Coronary artery (tissue), 2 donors: Measurements from ENCODE around the gene THSD7B.

Experiments
- DNase-seq: peaks from one replicate; pipeline ENCODE4 v3.0.0-alpha.2; 2017; ENCODE audit warnings: low spot score
- H3K27ac ChIP-seq, 2 donors: fragments of 200-600 bp; sonication (generic); one replicate each; pipeline ENCODE4 v1.5.1; 2016 to 2019
- H3K4me3 ChIP-seq: fragments of 200-600 bp; sonication (generic); 2 replicates; pipeline ENCODE4 v1.5.1; 2016; ENCODE audit warnings: mild to moderate bottlenecking, moderate library complexity
- TF ChIP-seq, protein P1 (sequence below): fragments of 200-600 bp; sonication (generic); IDR thresholded peaks from one replicate; pipeline ENCODE4 v1.5.1; 2019; ENCODE audit warnings: antibody characterized with exemption

THSD7B gene

DNA sequence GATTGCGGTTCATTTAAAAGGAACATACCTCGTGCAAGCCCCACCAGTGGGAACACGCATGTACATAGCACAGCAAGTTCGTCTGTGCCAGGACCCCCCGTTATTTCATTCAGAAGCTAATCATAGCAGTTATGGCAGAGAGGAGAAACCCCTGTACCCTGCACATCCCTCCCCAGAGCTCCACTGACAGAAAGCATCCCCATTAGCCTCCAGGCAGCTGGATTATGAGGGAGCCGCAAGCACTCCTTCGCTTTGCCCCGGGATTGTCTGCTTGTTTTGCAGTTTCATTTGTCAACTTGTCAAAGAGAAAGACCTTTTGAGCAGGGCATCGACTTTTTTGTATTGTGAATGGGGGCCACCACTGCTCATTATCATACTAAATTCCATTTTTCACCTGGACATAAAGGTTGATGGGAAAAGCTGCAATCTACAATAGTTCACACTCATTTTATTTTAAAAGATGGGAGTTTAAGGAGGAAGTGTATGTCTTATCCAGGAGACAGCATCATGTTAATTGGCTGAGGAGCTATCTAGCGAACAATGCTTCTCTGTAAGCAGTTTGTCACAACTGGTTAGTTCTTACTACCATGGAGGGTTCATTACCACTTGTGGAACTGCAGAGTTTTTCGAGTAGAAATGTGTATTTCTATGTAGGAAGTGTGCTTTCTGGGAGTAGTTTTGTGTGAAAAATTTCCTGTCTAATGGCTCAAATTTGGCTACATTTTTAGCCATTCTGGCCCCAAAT lies 255.3 kb downstream of the THSD7B start:
- no peak for DNase-seq
- Histone ChIP-seq H3K4me3 (no peak overlapping the region), H3K27ac (no peak overlapping the region)
- TF ChIP-seq, protein P1, sequence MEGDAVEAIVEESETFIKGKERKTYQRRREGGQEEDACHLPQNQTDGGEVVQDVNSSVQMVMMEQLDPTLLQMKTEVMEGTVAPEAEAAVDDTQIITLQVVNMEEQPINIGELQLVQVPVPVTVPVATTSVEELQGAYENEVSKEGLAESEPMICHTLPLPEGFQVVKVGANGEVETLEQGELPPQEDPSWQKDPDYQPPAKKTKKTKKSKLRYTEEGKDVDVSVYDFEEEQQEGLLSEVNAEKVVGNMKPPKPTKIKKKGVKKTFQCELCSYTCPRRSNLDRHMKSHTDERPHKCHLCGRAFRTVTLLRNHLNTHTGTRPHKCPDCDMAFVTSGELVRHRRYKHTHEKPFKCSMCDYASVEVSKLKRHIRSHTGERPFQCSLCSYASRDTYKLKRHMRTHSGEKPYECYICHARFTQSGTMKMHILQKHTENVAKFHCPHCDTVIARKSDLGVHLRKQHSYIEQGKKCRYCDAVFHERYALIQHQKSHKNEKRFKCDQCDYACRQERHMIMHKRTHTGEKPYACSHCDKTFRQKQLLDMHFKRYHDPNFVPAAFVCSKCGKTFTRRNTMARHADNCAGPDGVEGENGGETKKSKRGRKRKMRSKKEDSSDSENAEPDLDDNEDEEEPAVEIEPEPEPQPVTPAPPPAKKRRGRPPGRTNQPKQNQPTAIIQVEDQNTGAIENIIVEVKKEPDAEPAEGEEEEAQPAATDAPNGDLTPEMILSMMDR = no peak

DNA sequence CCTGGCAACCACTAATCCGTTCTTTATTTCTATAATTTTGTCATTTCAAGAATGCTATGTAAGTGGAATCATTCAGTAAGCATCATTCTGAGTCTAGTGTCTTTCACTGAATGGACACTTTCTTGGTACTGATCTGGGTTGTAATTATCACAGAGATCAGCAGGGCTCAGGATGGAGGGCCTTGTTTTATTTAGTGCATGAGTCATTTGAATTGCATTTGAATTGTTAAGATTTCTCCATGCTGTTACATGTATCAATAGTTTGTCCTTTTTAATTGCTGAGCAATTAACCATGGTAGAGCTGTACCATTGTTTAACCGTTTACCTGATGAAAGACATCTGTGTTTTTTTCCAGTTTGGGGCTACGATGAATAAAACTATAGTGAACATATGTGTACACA lies 256.4 kb downstream of the THSD7B start:
- TF ChIP-seq, protein P1 = no peak
- Histone ChIP-seq H3K27ac (no peak overlapping the region), H3K4me3 (no peak overlapping the region)
- no peak for DNase-seq

DNA sequence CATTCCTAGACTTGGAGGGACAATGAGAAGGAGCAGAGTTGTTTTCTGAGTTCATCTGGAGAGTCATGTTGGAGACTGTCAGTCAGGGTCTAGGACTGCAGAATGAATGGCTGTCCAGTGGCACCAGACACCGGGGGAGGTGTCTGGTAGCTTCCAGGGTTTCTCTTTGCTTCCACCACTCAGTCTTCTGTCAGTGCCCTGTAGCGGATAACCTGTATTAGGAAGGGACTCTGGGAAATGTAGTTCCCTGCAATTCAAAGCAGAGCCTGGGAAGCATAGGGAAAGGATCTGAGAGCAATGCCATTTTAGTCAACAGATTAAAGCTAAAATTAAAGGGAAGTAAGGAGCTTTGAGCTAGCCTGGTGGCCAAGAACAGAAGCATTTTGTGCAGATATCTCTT lies 257.9 kb downstream of the THSD7B start:
- TF ChIP-seq, protein P1 = no peak
- Histone ChIP-seq H3K4me3 (no peak overlapping the region), H3K27ac (no peak overlapping the region)
- DNase-seq = no peak

DNA sequence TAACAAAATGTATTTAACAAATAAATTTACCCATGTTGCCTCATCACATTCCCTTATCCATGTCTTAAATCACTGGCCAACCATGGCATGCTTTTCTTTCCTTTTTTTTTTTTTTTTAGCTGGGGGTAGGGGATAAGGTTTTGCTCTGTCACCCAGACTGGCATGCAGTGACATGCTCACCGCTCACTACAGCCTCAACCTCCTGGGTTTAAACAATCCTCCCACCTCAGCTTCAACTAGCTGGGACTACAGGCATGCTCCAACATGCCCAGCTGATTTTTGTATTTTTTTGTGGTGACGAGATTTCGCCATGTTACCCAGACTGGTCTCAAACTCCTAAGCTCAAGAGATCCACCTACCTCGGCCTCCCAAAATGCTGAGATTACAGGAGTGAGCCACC lies 266.4 kb downstream of the THSD7B start:
- no peak overlapping the region for H3K27ac ChIP-seq
- H3K4me3 ChIP-seq = no peak overlapping the region
- DNase-seq = no peak
- TF ChIP-seq, protein P1 = no peak

DNA sequence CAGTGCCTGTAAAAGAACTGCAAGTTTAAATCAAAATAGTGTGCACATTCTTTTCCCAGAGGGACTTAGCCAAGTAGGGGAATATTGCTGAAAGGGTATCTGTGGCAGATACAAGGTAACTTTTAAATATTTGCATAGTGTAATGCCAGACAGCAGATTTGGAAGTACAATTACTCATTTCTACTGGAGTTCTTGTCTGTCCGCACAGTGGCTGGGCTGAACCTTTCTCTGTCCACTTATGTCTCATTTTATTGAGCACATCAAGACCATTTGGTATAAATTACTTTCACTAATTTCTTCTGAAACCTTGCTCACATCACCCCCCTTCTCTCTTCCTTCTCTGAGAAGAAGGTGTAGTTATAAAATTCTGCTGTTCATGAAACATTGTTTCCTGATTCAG lies 271.3 kb downstream of the THSD7B start:
- H3K4me3 ChIP-seq = no peak overlapping the region
- TF ChIP-seq, protein P1 = no peak
- no peak overlapping the region for H3K27ac ChIP-seq
- DNase-seq = no peak

DNA sequence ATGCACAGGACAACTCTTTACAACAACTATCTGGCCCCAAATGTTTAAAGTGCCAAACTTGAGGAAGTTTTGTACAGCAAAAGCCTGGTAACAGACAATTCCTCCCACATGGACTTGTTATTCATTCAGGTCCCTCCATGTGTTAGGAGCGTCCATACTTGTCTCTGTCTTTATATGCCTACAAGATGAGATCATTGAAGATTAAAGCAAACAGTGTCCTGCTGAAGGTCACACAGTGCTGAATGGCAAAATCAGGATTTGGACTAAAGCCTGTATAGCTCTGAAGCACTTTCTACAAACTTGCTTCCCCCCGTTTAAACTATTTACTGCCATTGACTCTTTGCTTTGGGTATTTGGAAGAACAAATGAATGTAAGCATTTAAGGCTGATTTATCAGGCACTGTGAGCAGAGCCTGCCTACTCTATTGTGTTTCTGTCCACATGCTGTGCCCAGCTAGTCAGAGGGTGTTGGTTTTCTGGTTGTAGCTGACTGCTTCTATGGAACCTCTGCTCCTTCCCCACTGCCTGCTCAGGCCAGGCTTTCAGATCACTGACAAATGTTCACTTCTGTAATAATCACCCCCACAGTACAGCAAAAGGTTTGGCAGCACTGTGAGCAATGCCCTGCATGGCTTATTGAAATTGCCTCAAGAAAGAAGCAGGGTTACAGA lies 274.3 kb downstream of the THSD7B start:
- Histone ChIP-seq H3K4me3 (no peak overlapping the region), H3K27ac (no peak overlapping the region)
- DNase-seq = no peak
- TF ChIP-seq, protein P1 = no peak

DNA sequence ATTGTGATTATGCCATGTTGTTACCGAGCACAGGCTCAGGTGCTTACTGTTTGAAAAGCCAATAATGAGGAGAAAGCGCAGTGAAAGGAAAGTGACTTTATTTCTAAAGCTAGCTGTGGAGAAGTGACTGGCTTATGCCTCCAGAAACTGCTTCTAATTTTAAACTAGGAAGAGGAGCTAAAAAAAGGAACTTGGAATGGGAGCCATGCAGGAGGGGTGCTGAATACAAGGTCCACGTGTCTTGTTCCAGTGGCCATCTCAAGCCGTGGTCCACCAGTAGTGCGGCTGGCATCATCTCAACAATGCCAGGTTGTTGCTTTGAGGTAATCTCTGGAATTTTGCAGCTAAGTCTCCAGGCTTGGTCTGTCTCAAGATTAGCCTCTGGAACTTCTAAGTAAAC lies 282.0 kb downstream of the THSD7B start:
- no peak for DNase-seq
- TF ChIP-seq, protein P1 = no peak
- H3K27ac ChIP-seq = no peak overlapping the region
- H3K4me3 ChIP-seq = no peak overlapping the region
